Right cardiac atrium (tissue), 5 donors: ENCODE results near the gene REPIN1. TPM values are rescaled to one million over a fixed set of nuclear protein-coding genes. Genes with fewer than 3 reads are reported as not detected.

Source experiments
- ATAC-seq, 2 donors: fragments of 200-7000 bp; cut with Tn5 transposase; one replicate each; pipeline versions ENCODE4 v1.8.0 to v1.9.1; 2020; ENCODE audit warnings: moderate library complexity in 2 of 2, mild to moderate bottlenecking in 1 of 2
- DNase-seq, 3 donors: peaks; one replicate each; pipeline ENCODE4 v3.0.0-alpha.2; 2020
- H3K27ac ChIP-seq: one replicate; pipeline ENCODE4 v1.5.1; 2013; ENCODE audit warnings: mild to moderate bottlenecking, low read length, control low read depth, moderate library complexity
- H3K27me3 ChIP-seq: one replicate; pipeline ENCODE4 v1.6.1; 2013; ENCODE audit not compliant: control insufficient read depth, insufficient read depth
- H3K4me1 ChIP-seq: one replicate; pipeline ENCODE4 v1.6.1; 2013; ENCODE audit warnings: low read length; ENCODE audit not compliant: control insufficient read depth, insufficient read depth
- H3K4me3 ChIP-seq: one replicate; pipeline ENCODE4 v1.5.1; 2013; ENCODE audit warnings: low read length, control low read depth
- H3K9me3 ChIP-seq: one replicate; pipeline ENCODE4 v1.6.1; 2013; ENCODE audit warnings: low read length; ENCODE audit not compliant: control insufficient read depth
- WGBS: extraction: QIAGEN DNeasy Blood & Tissue Kit; methylation state at CpG from one replicate; pipeline ENCODE4 v1.1.7; 2013; 5-methylcytosine and 5-hydroxymethylcytosine counted together
- intact Hi-C, 4 donors: fragments of 100-400 bp; cut with DNase I; formaldehyde crosslinking; loops; one replicate each; pipeline versions ENCODE4 v1.11.0 to v1.14.0; 2022 to 2023
- polyA plus RNA-seq: library from polyadenylated mRNA; stranded (reverse); fragments of 200-250 nt; gene quantifications from one replicate; pipeline ENCODE4 v1.2.3, GENCODE V29; 2013
- total RNA-seq, 4 donors: library from RNA; stranded (reverse); fragmentation: NEBNext Ultra II Directional; extraction: Animal tissue kit (Norgen Biotek cat#: 25700); gene quantifications; one replicate each; pipeline ENCODE4 v1.2.1, GENCODE V29; 2021
- donor health status: healthy with polysubstance abuse.
- donor health status: DM: no; HTN: yes; CAD: no.
- donor health status: DM: no; HTN: no; CAD: no.
- donor health status: DM: no; HTN: yes; CAD: no; lungs with severe emphysema.
- donor health status: DM: yes; HTN: yes; CAD: no.

The REPIN1 gene
- total and polyA plus RNA-seq, 5 donors, result 70.6 to 116 (median 107) TPM

DNA sequence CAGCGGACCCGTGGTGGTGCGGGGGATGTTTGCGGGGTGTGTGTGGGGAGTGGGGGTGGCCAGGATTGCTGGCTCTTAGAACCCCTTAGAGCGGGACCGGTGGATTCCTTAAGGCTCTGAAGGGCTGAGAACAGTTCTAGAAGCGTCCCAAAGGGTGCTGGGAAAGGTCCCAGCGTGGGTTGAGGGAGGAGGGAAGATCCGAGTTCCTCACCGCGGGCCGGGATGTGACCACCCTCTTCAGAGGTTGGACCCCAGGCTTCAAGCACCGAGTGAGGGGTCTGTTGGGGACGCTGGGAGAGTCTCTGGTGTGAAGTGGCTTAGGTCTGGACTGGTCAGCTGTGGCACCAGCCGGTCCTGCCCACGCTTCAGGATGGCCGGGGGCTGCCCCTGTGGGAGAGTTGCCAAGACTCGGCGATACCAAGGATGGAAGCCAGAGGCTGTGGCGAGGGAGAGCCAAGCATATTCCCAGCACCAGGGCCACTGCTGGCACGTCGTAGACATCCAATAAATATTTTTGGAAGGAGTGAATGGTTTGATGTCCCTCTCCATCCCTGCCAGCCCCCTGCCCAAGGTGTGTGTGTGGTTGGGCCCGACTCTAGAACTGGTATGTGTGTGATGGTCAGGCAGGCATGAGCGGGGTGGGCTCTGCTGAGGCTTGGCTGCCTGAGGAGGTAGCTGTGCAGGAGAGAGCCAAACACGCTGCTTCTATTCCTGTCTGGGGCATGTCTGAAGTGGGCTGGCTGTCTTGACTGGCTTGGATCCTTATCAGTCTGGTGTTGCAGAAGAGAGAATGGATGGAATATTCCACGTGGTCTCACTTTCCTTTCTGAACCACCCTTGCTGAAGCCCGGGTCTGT lies 29.7 kb downstream of the REPIN1 start:
- peaks cover 3% of the 10 kb centered on the region for H3K4me1 ChIP-seq
- H3K4me3 ChIP-seq, result no peak overlapping the region
- 79% methylated on average over 27 of the region's 27 CpGs for WGBS
- H3K9me3 ChIP-seq, result no peaks in the 10 kb centered on the region
- no peaks in the 10 kb centered on the region for H3K27me3 ChIP-seq
- DNase-seq (no peak), ATAC-seq (peak; percentile 39 to 54)
- intact Hi-C loops, result no loop called here
- H3K27ac ChIP-seq, result no peak overlapping the region

DNA sequence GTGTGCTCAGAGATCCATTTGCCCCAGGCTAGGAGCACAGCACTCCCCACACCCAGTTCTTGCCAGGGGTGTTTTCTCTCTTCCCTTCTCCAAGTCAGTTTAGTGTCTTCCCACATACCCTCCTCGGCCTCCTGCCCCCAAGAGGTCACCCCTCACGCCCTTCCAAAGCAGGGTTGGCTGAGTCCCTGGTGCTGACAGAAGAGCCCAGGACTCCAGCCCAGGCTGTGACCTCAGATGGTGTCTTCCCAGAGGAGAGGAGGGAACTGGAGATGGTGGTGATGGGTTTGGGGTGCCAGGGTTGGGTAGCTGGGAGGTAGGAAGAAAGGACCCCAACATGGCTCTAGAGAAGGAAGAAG lies 30.3 kb downstream of the REPIN1 start:
- Histone ChIP-seq H3K4me3 (no peak overlapping the region), H3K4me1 (peaks cover 6% of the 10 kb centered on the region), H3K9me3 (no peaks in the 10 kb centered on the region), H3K27ac (no peak overlapping the region), H3K27me3 (no peaks in the 10 kb centered on the region)
- intact Hi-C loops, result no loop called here
- DNase-seq, result no peak
- WGBS, result 41% methylated on average over 2 of the region's 2 CpGs
- ATAC-seq, result no peak

DNA sequence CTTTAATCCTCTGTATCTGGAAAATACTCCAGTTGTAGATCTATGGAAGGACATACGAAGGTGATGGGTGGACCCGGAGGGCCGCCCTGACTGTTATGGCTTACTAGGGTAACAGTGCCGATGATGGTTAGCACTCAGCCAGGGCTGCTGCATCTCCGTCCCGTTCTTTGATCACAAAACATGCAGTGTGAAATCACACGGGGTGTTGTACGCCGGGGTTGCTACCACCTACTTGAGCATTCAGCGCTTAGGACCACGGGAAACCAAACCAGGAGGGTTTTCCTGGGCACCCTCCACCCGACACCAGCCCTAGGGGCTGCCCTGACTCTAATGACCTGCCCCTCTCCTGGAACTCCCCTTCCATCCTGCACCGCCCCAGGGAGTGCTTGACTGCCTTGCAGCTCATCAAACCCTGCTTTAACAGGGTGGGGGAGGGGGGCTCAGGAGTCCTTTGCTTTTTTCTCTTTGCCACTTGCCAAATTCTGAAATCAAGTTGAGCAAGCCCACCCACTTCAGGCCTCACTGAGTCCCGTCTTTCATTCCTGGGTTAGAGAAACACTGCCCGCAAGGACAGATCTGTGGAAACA lies 30.9 kb downstream of the REPIN1 start:
- WGBS, result 82% methylated on average over 15 of the region's 15 CpGs
- H3K9me3 ChIP-seq, result no peaks in the 10 kb centered on the region
- DNase-seq (no peak), ATAC-seq (no peak)
- intact Hi-C loops, result loop anchor here in 3 of 4 donors (5.0 to 10.0 kb wide), 2 partner anchors 32 to 45 kb away; partner anchors contain the start of gene REPIN1 (in 1 of the 3)
- no peak overlapping the region for H3K27ac ChIP-seq
- H3K4me1 ChIP-seq, result peaks cover 6% of the 10 kb centered on the region
- H3K4me3 ChIP-seq, result no peak overlapping the region
- no peaks in the 10 kb centered on the region for H3K27me3 ChIP-seq

DNA sequence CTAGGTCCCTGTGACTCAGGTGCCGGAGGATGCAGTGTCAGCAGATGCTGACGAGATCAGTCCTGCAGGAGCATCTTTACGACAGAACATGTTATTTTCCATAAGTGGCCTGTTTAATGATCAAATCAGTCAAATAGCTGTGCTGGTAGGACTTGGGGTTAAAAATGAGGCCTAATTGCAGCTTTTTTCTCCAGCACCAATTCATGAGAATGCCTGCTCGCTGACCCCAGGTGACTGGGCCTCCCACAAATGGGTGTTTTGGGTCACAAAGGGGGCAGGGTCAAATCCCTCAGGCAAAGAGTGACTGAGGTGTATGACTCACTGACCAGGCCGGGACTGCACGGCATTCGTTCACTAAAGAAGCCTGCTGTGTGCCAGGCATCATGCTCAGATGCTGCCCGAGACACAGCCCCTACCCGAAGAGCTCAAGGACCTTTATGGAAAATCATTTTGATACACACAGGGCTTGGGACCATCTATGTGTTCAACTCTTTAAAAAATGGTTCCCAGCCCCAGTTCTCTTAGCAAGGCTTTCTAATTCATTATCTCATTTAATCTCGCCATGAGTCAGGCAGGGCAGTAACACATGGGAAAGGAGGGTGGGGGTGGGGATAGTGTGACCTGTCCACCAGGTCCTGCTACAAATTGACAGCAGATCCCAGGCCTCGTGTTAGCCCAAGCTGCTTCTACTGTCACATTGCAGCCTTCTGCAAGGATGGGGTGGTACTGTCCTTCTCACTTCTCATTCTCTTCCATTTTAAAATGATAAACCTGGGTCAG lies 31.6 kb downstream of the REPIN1 start:
- intact Hi-C loops, result loop anchor here in 3 of 4 donors (5.0 to 10.0 kb wide), 2 partner anchors 33 to 45 kb away; partner anchors contain the start of gene REPIN1 (in 1 of the 3)
- no peaks in the 10 kb centered on the region for H3K27me3 ChIP-seq
- H3K4me3 ChIP-seq, result no peak overlapping the region
- no peak for ATAC-seq
- peaks cover 6% of the 10 kb centered on the region for H3K4me1 ChIP-seq
- DNase-seq, result no peak
- no peaks in the 10 kb centered on the region for H3K9me3 ChIP-seq
- H3K27ac ChIP-seq, result no peak overlapping the region
- 70% methylated on average over 11 of the region's 11 CpGs for WGBS

DNA sequence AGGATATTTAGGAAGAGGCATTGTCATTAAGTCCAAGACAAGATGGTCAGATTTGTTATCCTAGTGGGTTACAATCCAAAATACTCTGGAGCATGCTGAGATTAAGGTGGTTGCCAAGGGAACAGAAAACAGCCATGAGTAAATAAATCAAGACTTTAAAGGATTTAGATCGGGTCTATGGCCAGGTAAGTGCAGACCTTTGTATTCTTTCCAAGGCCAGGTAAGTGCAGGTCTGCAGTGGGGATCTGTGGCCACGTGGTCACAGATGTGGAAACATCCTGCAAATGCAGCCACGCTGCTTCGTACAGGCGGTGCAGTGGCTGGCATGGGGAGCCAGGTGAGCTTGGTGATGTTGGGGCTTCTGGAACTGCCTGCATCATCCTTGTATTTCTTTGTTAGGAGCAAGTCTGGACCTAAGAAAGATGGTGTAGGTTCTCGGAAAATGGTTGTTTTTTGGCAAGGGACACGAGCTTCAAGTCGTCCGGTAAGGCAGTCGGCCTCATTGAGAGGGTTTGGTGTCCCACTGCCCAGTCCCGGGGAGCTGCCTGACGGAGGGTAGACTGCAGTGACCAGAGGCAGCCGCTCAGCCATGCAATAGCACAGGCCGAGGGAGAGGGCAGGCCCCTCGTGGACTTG lies 32.3 kb downstream of the REPIN1 start:
- WGBS, result 85% methylated on average over 15 of the region's 15 CpGs
- Histone ChIP-seq H3K27ac (no peak overlapping the region), H3K4me1 (peaks cover 8% of the 10 kb centered on the region), H3K4me3 (no peak overlapping the region), H3K27me3 (no peaks in the 10 kb centered on the region), H3K9me3 (no peaks in the 10 kb centered on the region)
- intact Hi-C loops, result loop anchor here in 3 of 4 donors (5.0 to 10.0 kb wide), 2 partner anchors 34 to 46 kb away; partner anchors contain the start of gene REPIN1 (in 1 of the 3)
- DNase-seq (no peak), ATAC-seq (no peak)

DNA sequence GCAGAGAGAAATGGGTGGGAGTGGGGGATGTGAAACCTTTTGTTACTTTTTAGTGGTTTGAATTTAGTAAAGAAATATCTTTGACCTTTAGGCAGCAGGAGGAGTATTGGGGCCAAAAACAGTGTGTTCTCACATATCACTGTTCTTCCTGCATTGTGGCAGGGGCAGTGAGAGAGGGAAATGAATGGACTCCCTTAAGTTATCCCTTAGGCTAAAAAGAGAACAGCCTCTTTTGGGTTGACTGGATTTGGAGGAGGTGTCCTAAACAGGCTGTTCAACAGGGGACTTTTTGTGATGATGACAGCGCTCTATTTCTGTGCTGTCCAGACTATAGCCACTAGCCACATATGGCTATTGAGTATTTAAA lies 32.8 kb downstream of the REPIN1 start:
- no peaks in the 10 kb centered on the region for H3K27me3 ChIP-seq
- no peak overlapping the region for H3K4me3 ChIP-seq
- no peaks in the 10 kb centered on the region for H3K9me3 ChIP-seq
- intact Hi-C loops, result loop anchor here in 3 of 4 donors (5.0 to 10.0 kb wide), 2 partner anchors 34 to 47 kb away; partner anchors contain the start of gene REPIN1 (in 1 of the 3)
- peaks cover 10% of the 10 kb centered on the region for H3K4me1 ChIP-seq
- no peak for DNase-seq
- no peak overlapping the region for H3K27ac ChIP-seq
- 92% methylated on average over 1 of the region's 1 CpG for WGBS
- no peak for ATAC-seq

DNA sequence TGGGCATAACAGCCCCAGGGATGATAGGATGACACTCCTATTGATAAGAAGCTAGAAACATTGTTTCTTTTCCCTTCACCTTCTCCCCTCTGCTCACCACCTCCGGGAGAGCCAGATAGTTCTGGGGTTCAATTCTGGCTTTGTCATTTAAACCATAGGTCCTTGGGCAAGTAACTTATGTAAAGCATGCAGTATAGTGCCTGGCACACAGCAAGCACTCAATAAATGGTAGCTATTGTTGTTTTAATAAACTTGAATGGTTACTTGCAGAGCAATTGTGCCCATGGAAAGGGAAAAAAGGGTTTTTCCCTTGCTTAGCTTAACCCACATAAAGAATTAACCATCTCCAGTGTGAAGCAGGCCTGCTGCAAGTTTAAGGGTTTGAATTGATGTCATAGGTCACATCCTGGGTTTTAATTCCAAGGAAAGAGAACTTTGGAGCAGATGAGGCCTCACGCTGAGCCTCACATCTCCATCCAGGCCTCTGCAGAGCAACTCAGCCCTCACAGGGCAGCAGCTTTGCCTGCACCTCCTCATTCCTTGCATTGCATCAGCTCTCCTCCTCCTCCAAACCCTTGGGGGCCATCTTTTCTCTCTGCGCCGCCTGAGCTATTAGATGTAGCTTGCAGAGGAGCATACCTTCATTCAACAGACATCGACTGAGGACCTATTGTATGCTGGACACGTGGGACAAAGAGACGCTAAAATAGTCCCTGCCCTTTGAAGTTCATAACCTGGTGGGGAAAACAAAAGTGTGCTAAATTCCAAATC lies 33.4 kb downstream of the REPIN1 start:
- DNase-seq, result no peak
- H3K4me1 ChIP-seq, result peaks cover 13% of the 10 kb centered on the region
- H3K9me3 ChIP-seq, result no peaks in the 10 kb centered on the region
- WGBS, result 74% methylated on average over 7 of the region's 7 CpGs
- H3K27me3 ChIP-seq, result no peaks in the 10 kb centered on the region
- intact Hi-C loops, result loop anchor here in 3 of 4 donors (5.0 to 10.0 kb wide), 2 partner anchors 35 to 47 kb away; partner anchors contain the start of gene REPIN1 (in 1 of the 3)
- no peak overlapping the region for H3K27ac ChIP-seq
- no peak for ATAC-seq
- H3K4me3 ChIP-seq, result no peak overlapping the region

DNA sequence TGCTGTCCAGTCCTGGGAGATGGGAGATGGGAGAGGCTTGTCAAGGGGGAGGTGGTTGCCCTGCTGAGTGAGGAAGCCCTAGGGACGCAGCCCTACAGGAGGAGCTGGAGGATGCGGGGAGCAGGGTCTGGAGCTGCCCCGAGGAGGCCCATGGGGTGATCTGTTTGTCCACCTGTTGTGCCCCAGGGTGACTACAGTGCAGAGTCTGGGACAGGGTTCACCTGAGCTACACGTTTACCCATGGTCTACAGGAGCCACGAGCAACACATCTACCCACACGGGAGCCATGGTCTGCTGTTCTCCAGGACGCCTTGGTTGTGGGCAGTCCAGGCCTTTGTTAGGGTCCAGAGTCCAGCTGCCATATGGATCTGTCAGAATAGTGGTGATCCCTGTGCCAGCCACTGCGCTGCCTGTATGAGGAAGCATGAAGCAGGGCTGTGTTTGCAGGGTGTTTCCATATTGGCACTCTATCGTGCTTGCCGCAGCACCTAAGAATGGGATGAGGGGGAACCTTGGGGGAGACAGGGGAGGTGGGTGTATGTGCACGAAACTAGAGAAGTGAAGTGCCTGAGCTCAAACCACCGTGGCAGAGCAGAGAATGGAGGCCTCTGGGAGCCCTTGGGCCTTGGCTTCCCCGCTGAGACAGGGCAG lies 34.2 kb downstream of the REPIN1 start:
- intact Hi-C loops, result loop anchor here in 3 of 4 donors (5.0 to 10.0 kb wide), 2 partner anchors 35 to 48 kb away; partner anchors contain the start of gene REPIN1 (in 1 of the 3)
- no peak for DNase-seq
- no peak overlapping the region for H3K27ac ChIP-seq
- 86% methylated on average over 13 of the region's 13 CpGs for WGBS
- H3K4me1 ChIP-seq, result peaks cover 13% of the 10 kb centered on the region
- H3K27me3 ChIP-seq, result no peaks in the 10 kb centered on the region
- H3K4me3 ChIP-seq, result no peak overlapping the region
- ATAC-seq, result no peak
- no peaks in the 10 kb centered on the region for H3K9me3 ChIP-seq

DNA sequence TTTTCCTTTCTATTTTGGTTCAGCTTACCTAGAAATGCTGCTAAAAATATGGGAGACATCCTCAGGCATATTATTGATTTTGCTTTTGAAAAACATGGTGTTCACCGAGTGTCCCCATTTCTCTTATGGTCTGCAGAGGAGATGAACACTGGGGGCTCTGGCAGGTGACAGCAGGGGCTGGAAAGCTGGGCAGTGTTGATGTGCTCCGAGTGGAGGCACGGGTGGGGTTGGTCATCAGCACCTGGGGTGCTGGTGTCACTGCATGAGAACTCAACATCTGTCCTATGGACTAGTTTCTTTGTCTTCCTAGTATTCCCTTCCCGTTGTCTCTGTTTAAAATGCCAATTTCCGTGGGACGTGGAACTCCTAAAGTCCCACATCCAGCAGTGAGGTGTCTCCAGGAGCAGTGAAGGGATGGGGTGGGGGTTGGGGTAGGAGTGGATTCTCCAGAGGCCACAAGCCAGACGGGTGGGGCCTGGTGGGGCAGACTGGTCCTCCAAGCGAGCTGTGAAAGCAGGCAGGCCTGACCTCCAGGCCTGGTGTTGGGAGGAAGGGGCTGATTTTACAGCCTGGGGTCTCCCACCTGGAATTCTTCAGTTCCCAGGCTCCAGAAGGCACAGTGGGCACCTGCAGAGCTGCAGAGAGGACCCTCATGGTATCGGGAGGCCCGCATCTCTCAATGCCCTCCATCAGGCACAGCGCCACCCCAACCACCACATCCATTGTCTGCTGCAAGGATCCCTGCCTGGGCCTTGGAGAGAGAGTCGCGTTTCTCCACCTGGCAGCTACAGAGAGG lies 35.0 kb downstream of the REPIN1 start:
- ATAC-seq, result no peak
- 85% methylated on average over 13 of the region's 13 CpGs for WGBS
- Histone ChIP-seq H3K4me1 (peaks cover 13% of the 10 kb centered on the region), H3K4me3 (no peak overlapping the region), H3K27me3 (no peaks in the 10 kb centered on the region), H3K9me3 (no peaks in the 10 kb centered on the region), H3K27ac (no peak overlapping the region)
- intact Hi-C loops, result loop anchor here in 3 of 4 donors (5.0 to 10.0 kb wide), 2 partner anchors 36 to 49 kb away; partner anchors contain the start of gene REPIN1 (in 1 of the 3)
- DNase-seq, result no peak
